ENCODE measurements around the gene NALCN.

GRCh38 chr13:101013245-101013644, 403.1 kb downstream of the NALCN start:
- no peak for TF ChIP-seq CTCF (IDR thresholded peaks at IDR 0.05; ENCODE audit: insufficient read depth, low read depth, low read length)
- TF ChIP-seq EZH2 (IDR thresholded peaks at IDR 0.05; ENCODE audit: insufficient read depth, low read length): no peak

Measured in astrocyte (in vitro differentiated cells and primary cell).